HEK293 (cell line): ENCODE data around the gene DNAJB6.

ENCODE experiments used
- TF ChIP-seq, protein P1 (sequence below): fragments of 450-650 bp; formaldehyde crosslinking; IDR thresholded peaks from 2 replicates; pipeline ENCODE4 v1.5.1; 2017; ENCODE audit warnings: missing biosample characterization, mild to moderate bottlenecking, missing genetic modification characterization, moderate library complexity
- TF ChIP-seq, protein P2 (sequence below): fragments of 450-650 bp; formaldehyde crosslinking; IDR thresholded peaks from 2 replicates; pipeline ENCODE4 v1.5.1; 2016; ENCODE audit warnings: missing biosample characterization, missing genetic modification characterization

DNA sequence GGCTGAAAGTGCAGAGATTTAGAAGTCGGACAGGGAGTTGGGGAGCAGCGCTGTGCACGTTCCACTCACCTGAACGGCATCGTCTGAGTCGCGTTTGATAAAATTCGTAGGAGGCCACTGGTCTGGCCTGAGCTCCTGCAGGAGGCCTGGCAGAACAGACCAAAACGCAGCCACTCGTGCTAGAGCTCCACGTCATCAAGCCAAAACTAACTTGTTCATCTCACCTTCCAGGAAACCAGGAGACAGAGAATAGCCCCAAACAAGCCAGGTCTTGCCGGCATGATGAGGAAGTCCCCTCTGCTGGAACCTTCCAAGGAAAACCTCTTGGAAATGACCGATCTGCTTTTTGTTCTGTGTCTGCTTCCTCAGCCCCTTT is 43.4 kb upstream of the DNAJB6 start:
- TF ChIP-seq, protein P1, sequence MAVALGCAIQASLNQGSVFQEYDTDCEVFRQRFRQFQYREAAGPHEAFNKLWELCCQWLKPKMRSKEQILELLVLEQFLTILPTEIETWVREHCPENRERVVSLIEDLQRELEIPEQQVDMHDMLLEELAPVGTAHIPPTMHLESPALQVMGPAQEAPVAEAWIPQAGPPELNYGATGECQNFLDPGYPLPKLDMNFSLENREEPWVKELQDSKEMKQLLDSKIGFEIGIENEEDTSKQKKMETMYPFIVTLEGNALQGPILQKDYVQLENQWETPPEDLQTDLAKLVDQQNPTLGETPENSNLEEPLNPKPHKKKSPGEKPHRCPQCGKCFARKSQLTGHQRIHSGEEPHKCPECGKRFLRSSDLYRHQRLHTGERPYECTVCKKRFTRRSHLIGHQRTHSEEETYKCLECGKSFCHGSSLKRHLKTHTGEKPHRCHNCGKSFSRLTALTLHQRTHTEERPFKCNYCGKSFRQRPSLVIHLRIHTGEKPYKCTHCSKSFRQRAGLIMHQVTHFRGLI (tag by site-specific recombination): no peak
- TF ChIP-seq, protein P2, sequence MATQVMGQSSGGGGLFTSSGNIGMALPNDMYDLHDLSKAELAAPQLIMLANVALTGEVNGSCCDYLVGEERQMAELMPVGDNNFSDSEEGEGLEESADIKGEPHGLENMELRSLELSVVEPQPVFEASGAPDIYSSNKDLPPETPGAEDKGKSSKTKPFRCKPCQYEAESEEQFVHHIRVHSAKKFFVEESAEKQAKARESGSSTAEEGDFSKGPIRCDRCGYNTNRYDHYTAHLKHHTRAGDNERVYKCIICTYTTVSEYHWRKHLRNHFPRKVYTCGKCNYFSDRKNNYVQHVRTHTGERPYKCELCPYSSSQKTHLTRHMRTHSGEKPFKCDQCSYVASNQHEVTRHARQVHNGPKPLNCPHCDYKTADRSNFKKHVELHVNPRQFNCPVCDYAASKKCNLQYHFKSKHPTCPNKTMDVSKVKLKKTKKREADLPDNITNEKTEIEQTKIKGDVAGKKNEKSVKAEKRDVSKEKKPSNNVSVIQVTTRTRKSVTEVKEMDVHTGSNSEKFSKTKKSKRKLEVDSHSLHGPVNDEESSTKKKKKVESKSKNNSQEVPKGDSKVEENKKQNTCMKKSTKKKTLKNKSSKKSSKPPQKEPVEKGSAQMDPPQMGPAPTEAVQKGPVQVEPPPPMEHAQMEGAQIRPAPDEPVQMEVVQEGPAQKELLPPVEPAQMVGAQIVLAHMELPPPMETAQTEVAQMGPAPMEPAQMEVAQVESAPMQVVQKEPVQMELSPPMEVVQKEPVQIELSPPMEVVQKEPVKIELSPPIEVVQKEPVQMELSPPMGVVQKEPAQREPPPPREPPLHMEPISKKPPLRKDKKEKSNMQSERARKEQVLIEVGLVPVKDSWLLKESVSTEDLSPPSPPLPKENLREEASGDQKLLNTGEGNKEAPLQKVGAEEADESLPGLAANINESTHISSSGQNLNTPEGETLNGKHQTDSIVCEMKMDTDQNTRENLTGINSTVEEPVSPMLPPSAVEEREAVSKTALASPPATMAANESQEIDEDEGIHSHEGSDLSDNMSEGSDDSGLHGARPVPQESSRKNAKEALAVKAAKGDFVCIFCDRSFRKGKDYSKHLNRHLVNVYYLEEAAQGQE (tag by site-specific recombination): no peak
